Stimulated activated naive CD8-positive, alpha-beta T cell treated with anti-CD3 and anti-CD28 coated beads, Interleukin-15, Interleukin-2, amounts not matched to agents 100 U/mL and 50 U/mL, for 24 hours (primary cell): ENCODE results near the gene CCN5.
A peak's percentile ranks its signal among the peaks of the same experiment; 100 is the strongest.
"Not testable (repeated sequence)": the region's sequence is repeated elsewhere in the genome, so short reads cannot be mapped to it uniquely, and the experiment has no call there.

Experiments used
- ATAC-seq: fragments of 150-1000 bp; cut with Tn5 transposase; one replicate; pipeline ENCODE4 v1.10.0; 2021
- DNase-seq: peaks from one replicate; pipeline ENCODE4 v3.0.0; 2021

CCN5 gene

GRCh38 chr20:44714701-44715498 is at the start of gene CCN5:
TSS of gene CCN5 (plus strand) at chr20:44715369. CDS start at chr20:44715391, 22 bp downstream.
- DNase-seq, result no peak
- no peak for ATAC-seq

DNA sequence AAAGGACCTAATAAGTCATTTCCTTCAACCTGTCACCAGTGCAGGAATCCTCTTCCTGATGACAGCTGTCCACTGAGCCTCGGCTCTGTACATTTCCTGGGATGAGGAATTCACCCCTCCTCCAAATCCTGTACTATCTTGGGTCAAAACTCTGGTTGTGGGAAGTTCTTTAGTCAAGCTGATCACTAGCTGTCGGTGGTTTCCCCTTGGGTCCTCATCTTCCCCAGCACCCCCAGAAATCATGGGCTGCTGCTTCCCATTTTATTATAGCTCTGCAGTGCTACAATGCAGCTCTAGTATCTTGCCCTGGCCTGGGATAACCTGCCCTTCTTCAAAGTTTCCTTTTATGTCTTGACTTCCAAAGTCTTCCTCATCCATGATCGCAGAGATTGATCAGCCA is 49.1 kb upstream of the CCN5 start:
- DNase-seq (no peak), ATAC-seq (no peak)

GRCh38 chr20:44670851-44671250 is 44.3 kb upstream of the CCN5 start:
- DNase-seq, ATAC-seq: not testable (repeated sequence)

GRCh38 chr20:44671541-44671940 is 43.6 kb upstream of the CCN5 start:
- DNase-seq (peak; percentile 72), ATAC-seq (peak; percentile 86)

GRCh38 chr20:44672318-44672902 is 42.8 kb upstream of the CCN5 start:
- DNase-seq, ATAC-seq: not testable (repeated sequence)

DNA sequence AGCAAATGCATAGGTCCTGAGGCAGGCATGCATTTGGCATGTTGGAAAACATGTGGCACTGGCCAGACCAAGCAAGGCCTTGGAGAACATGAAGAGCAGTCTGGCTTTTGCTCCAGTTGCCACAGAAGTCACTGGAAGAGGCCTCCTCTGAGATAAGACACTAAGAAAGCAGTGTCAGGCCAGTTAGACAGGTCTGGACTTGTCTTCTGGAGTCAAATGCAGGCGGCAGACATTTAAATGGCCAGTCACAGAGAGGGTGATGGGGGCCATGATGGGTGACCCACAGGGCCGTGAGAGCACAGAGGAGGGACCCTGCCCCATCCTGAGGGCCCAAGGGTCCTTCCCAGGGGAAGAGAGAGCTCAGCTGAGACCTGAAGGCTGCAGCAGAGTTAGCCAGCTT is 36.9 kb upstream of the CCN5 start:
- no peak for ATAC-seq
- DNase-seq, result no peak

DNA sequence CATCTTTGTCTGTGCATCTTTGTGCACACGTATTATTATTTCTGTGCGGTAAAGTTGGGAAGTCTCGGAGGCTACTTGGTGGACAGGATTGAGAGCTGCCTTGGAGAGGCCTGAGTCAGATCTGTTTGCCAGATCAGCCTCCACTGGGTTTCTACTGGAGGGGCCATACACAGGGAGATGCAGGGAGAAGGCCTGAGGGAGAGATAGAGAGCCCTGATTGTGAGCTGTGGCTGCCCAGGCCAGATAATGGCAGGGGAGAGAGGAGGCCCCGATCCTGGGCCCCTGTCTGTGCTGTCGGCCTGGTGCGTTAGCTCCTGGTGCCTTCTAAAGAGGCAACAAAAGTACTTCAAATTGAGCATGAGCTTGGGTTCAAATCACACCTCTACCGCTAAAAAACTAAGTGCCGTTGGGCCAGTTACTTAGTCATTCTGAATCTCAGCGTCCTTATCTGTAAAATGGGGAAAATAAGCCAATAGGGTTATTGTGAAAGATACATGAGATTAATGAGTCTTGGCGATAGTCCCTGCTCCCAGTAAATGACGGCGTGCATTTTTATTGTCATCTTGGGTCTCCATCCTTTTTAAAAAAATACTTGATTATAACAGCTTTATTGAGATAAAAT is 36.1 kb upstream of the CCN5 start:
- ATAC-seq (no peak), DNase-seq (no peak)

DNA sequence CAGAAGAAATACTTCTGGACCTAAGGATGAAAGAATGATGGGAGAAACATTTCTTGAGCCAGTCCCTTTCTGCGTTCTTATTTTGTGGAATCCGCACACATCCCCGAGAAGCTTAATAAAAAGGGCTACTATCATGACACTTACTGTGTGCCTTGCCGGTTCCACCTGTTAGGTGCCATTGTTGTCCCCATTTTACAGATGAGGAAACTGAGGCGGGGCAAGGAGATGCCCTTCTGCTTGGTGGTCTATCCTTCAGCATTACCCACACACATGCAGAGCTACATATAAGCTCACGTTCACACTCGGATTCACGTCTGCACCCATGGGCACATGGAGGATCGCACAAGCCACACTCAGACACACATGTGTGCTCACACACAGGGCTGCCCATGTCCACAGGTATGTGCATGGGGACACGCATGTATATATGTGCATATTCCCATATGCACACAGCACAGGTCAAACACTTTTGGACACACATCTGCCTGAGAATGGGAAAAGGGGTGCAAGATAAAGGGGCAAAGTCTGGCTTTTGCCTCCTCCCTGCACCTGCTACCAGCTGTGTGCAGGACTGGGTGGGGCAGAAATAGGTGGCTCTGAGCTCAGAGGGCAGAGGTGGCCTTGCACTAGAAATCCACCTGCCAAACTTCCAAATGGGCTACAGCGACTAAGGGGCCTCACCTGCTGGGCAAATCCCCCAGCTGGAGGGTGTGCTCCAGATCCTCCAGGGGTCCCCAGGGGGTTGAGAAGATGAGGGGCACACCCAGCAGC is 33.2 kb upstream of the CCN5 start:
- ATAC-seq, result no peak
- DNase-seq, result no peak

- ATAC-seq, result no peak
- DNase-seq, result peak; percentile 31
These were observed 31.7 kb upstream of the CCN5 start for GRCh38 chr20:44683263-44684046.

GRCh38 chr20:44684047-44684967 is 30.9 kb upstream of the CCN5 start:
- DNase-seq (no peak), ATAC-seq (no peak)

DNA sequence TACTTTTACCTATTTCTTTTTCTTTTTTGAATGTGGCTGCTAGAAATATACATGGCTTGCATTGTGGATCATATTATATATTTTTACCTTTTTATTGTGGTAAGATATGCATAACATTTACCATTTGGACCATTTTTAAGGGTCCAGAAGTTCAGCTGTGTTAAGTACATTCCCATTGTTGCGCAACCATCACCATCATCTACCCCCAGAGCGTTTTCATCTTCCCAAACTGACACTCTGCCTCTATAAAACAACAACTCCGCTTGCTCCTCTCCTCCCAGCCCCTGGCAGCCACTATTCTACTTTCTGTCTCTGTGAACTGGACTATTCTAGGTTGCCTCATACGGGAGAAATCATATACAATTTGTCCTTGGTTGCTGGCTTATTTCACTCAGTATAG is 28.2 kb upstream of the CCN5 start:
- DNase-seq (no peak), ATAC-seq (no peak)

GRCh38 chr20:44688053-44688625 is 27.0 kb upstream of the CCN5 start:
- DNase-seq, result no peak
- no peak for ATAC-seq

DNA sequence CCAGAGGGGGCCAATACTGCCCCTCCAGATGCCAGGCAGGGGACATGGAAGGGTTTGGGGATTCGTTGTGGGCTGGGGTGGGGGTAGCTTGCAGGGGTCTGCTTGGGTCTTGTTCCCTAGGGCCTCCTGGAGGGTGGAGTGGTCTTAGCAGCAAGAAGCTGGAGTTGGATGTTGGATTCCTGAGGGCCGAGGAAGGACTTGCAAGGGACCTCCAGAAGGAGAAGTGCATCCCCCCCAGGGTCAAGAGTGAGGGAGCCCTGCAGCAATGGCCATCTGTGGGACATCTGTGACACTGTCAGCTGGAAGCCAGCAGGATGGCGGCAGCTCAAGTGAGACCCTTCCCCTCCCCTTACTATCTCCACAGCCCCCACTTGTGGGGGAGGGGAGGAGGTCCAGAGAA is 25.4 kb upstream of the CCN5 start:
- no peak for DNase-seq
- no peak for ATAC-seq

GRCh38 chr20:44690781-44691423 is 24.3 kb upstream of the CCN5 start:
- DNase-seq (no peak), ATAC-seq (no peak)

DNA sequence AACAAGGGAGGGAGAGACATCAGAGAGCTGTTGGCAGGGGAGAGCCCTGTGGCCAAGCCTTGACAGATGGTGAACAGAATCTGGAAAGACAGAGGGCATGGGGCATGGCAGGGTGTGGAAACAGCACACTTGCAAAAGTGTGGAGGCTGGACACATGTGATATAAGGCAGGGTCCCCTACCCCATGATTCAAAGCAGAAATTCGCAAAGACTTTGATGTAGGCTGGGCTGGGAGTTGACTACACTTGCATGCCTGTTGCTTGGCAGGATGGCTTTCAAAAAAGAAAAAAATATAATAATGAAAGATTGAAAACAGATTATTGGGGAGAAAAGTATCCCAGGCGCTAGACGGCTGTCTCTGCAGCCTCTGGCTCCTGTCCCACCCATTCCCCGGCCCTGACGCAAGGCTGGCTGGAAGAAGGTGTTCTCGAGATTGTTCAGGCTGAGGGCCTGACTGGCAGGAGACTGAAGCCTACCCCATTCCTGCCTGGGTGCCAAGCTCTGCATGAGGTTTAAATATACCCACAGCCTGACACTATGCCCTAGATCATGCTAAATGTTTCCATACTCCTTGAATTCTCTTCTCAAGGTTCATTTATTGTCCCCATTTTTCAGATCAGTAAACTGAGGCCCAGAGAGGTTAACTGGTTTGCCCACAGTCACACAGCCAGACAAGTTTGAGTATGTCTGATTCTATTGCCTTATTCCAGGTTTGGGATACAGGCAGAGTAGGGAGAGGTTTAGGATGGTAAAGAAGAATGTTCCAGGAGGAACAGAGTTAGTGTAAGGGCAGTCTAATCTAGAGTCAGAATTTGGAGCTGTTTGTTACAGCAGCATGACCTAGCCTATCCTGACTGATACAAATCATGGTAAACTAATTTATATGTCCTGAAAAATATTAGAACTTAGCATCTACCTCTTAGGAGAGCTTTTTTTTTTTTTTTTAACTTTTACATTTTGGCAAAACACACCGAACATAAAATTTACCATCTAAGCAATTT is 23.4 kb upstream of the CCN5 start:
- ATAC-seq, result no peak

GRCh38 chr20:44692932-44693480 is 22.2 kb upstream of the CCN5 start:
- ATAC-seq, result no peak
- DNase-seq, result no peak

More for the DNA sequence above, 23.4 kb upstream of the CCN5 start:
- no peak for DNase-seq

GRCh38 chr20:44693627-44694026 is 21.5 kb upstream of the CCN5 start:
- ATAC-seq (no peak), DNase-seq (no peak)

DNA sequence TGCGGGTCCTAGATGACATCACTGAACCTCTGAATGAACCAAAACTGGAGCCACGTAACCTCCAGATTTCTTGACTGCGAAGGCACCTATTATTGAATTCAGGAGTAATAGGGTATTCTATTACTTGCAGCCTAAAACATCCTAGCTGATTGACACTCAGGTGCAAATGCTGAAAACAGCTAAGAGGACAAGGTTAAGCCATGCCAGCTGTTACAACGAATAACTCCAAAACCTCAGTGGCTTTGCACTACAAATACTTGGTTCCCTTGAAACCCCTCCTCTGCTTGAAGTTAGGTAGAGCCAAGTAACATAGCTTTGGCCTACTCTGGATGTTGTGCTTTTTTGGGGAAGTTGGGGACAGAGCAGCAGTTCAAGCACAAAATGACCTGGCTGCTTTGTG is 21.0 kb upstream of the CCN5 start:
- ATAC-seq, result no peak
- DNase-seq, result no peak
